ENCODE data around the gene CDCA4.

- TF ChIP-seq CTCF (IDR thresholded peaks at IDR 0.05; ENCODE audit: poor library complexity, severe bottlenecking) (no peak), POLR2AphosphoS5 (IDR thresholded peaks at IDR 0.05) (no peak), SMC3 (conservative IDR thresholded peaks at IDR 0.05; ENCODE audit: poor library complexity) (no peak), EZH2 (IDR thresholded peaks at IDR 0.05; ENCODE audit: borderline replicate concordance, insufficient read depth, low read length, poor library complexity, severe bottlenecking) (no peak), EP300 (conservative IDR thresholded peaks at IDR 0.05; ENCODE audit: poor library complexity, severe bottlenecking) (no peak), RAD21 (conservative IDR thresholded peaks at IDR 0.05) (no peak)
These were observed 2.3 kb upstream of the CDCA4 start for GRCh38 chr14:105023144-105023543.

Measured in neural cell (in vitro differentiated cells).